COLO829 (cell line): ENCODE measurements around the gene OR6N1.

Experiments
- DNase-seq: peaks from one replicate; pipeline ENCODE4 v3.0.0; 2012; ENCODE audit warnings: low spot score

Gene OR6N1, protein sequence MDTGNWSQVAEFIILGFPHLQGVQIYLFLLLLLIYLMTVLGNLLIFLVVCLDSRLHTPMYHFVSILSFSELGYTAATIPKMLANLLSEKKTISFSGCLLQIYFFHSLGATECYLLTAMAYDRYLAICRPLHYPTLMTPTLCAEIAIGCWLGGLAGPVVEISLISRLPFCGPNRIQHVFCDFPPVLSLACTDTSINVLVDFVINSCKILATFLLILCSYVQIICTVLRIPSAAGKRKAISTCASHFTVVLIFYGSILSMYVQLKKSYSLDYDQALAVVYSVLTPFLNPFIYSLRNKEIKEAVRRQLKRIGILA

DNA sequence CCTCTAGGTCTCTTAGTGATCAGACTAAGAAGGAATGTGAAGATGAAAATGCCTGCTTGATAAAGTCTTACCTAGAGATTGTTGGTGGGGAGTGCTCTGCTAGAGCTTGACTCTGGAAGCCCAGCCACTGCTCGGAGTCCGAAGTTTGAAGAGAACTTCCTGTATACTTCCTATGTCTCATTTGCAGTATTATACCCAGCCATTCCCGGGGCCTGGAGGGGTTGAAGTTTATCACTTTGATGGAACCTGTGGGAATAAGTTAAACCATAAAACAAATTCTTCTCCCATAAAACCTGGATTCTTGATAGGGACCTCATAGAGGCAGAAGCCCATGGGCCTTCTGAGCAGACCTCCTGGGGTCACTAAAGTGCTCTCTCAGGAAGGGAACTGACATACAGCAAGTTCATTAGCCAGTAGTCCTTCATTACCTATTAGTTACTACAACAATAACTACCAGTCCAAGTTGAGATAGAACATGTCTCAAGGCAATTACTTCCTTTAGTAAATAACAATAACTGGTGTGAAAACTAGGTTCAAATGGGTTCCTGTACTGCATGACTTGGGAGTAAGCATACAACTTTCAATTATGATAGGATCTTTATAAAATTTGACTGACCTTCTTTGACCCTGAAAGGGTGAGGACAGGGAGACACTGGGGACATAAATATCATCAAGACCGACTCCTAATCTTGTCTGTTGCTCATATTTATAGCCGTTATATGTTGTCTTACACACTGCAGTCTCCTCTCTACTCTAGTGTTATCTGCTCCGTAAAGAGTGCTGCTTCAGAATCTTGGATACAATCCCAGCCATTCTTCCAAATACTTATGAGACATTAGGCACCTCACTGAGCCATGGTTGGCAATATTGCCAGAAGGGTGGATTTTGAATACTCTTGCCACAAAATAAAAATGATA lies at the start of gene OR6N1:
Gene OR6N1 (minus strand): TSS at position 246 of the 917 bp plus-strand sequence. CDS start 5,513 bp downstream, outside the sequence.
- no peak for DNase-seq

DNA sequence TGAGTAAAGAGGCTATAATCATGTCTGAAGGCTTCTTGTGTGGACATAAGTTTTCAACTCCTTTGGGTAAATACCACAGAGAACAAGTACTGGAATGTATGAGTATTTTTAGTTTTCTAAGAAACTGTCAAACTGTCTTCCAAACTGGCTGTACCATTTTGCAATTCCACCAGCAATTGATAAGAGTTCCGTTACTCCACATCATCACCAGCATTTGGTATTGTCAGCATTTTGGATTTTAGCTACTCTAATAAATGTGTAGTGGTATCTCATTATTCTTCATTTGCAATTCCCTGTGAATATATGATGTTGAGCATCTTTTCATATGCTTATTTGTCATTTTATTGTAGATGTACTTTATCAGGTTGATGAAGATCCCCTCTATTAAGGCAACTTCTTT lies 49.7 kb upstream of the OR6N1 start:
- DNase-seq: no peak

DNA sequence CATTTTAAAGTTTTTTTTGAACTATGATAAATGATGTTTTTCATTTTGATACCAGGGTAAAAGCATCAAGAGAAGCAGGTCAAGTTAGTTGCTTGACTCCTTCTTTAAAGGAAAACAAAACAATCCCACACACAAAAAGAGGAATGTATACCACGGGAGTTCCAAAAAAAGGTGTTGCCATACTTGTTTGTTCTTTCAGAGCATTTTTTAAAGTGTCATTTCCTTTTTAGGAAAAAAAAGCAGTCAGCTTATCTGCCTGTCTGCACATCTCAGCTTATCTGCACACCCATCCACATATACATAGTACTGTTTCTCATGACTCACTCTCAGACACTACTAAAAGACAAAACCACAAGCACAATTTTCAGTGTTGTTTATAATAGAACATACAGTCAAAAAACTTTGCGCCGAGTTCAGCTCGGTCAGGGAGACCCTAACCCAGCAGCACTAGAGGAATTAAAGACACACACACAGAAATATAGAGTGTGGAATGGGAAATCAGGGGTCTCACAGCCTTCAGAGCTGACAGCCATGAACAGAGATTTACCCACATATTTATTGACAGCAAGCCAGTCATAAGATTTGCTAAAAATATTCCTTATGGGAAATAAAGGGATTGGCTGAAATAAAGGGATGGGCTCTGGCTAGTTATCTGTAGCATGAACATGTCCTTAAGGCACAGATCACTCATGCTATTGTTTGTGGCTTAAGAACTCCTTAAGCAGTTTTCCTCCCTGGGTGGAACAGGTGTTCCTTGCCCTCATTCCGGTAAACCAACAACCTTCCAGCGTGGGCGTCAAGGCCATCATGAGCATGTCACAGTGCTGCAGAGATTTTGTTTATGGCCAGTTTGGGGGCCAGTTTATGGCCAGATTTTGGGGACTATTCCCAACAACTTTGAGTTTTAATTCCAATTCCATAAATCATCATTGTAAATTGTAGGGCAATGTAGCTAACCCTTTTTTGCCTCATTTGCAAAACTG lies 47.8 kb upstream of the OR6N1 start:
- DNase-seq: no peak

DNA sequence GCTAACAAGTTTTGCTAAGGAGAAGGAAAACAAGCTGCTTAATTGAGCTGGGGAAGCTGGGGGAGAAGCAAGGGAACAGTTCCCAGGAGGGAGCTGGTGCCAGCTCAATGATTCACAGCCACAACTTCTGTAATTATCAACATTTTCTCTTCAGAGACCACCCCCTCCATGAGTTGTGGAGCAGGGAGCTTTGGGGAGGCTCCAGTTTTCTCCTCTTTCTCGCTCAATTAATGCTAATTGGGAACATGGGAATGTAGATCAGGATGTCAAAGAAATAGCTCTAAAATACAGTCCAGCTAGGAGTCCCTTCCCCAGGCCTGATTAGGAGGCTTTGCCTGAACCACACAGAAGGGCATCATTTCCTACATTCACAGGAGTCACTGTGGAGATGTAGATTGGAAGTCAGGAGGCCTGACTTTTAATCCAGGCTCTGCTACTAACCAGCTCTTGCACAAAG lies 47.0 kb upstream of the OR6N1 start:
- no peak for DNase-seq

DNA sequence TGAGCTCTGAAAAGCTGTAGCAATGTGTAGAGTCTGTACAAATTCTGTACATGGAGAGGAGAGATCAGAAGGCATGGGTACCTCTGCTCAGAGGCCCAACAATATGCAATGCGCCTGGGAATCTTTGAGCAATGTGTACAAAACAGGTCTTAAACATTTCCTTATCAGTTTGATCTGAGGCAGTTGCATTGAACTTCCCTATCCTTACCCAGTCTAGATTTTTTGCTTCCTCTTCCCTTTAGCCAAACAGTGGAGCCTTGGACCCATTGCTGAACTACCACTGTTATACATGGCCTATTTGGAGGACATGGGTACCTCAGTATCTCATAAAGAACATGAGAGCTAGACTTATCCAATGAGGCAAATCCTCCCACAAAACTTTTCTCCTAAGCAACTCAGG lies 46.6 kb upstream of the OR6N1 start:
- no peak for DNase-seq

DNA sequence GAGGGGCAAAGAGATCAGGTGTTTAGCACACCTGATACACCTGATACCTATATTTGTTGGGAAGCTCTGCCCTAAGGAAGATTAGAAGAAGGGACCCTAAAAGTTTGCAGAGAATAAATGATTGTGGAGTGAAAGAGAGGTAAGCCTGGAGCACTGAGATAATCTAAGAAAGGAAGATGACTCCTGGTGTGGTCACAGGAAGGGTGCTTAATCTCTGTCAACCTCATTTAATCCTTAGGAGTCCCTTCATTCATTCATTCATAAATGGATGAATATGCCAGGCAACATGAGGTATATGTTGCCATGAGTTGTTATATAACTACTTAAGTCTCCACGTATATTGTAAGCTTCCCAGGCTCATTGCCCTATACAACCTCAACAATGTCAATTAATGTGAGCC lies 43.0 kb upstream of the OR6N1 start:
- no peak for DNase-seq

DNA sequence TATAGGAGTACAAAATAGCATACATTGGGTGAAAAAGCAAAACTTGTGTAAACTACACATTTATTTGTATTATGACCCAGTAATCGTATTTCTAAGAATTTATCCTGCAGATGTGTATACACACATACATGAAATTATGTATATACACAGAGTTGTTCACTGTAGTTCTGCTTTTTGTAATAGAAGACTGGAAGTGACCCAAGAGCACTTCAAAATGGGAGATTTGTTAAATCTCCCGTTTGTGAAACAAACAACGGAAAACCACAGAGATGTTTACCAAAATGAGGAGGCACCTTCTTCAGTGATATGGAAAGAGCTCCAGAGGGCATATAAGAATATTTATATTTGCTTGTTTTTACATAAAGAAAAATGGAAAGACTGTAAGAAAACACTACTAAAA lies 41.2 kb upstream of the OR6N1 start:
- no peak for DNase-seq

DNA sequence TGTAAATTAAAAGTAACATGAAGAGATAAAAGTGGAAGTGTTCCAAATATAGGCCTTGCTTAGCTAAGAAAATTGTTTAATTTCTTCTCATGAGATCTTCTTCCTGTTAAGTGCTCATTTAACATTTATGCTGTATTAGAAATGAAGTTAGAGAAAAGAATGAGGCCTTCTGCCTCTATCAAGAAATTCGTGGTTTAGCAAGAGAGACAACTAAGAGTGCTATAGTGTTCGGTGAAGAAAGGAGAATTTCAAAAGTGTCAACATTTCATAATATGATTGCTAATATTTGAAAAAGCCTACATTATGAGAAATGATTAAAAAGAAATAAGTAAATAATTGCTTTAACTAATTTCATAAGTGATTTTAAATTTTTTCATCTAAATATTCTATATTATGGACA lies 40.3 kb upstream of the OR6N1 start:
- DNase-seq: no peak

DNA sequence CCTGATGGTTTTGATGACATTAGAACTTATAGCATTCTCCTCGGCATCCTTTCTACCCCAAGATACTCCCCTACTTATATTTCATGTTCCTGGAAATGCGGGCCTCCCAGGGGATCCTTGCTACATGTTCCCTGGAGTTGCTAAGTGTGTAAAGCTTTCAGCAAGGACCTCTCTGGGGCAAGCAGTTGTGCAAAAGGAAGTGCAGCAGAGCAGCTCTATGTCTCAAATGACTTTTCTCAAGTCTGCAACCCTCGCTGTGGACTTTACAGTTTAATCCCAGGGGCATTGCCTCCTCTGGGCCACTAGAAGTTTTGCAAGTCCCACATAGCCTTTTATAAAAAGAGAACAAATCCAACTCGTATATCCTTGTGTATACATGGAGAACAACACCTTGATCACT lies 38.3 kb upstream of the OR6N1 start:
- no peak for DNase-seq

DNA sequence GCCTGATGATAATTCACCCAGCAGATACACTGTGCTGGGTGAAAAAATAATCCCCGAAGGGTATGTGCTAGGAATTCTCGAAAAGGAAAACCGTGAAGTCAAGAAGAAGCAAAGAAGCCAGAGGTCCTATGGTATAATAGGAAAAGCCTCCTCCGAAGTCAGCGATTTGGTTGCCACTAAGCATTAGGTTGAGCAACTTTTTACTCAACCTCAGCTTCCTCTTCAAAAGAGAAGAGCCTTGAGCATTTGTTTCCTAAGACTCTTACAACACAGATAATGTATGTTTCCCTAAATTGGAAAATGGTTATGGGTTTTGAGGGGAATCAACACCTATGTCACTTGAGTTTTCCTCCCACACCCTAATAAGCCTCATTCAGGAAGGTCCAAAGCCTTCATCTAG lies 37.9 kb upstream of the OR6N1 start:
- no peak for DNase-seq

DNA sequence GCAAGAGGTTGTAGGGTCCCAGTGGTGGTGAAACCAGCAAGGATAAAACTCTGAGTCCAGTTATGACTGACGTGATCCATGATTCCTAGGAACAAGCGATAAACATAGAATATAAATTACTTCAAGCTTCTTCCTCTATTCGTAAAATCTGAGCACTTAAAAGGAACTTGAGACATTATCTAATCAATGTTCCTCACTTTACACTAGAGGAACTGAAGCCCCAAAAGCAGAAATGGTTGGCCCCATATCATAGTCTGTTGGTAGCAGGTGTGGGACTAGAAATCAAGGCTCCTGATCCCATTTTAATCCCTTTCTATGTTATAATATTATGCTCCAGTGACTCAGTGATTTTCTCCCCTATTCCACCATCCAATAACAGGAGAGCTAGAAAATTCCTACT lies 37.3 kb upstream of the OR6N1 start:
- no peak for DNase-seq

DNA sequence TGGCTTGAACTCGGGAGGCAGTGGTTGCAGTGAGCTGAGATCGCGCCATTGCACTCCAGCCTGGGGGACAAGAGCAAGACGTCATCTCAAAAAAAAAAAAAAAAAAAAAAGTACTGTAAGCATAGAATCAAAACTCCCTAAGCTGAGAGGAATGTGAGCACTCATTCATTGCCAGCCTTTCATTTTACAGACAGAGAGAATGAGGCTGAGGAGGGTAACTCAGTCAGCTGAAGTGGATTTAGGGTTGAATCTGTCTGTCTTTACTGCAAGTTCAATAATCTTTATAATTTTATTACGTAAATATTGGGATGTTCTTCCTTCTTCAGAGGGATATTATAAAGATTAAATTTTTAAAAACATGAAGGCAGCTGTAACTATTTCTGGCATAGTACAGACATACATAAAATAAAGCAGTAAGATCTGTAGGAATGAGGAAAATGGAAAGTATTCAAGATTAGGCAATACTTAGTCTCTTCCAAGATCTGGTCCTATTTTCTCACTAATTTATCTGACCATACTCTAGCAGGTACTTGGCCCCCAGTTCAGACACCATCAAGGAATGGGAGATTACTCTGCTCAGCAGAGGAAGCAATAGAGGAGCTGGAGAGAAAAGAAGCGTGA lies 35.0 kb upstream of the OR6N1 start:
- no peak for DNase-seq

DNA sequence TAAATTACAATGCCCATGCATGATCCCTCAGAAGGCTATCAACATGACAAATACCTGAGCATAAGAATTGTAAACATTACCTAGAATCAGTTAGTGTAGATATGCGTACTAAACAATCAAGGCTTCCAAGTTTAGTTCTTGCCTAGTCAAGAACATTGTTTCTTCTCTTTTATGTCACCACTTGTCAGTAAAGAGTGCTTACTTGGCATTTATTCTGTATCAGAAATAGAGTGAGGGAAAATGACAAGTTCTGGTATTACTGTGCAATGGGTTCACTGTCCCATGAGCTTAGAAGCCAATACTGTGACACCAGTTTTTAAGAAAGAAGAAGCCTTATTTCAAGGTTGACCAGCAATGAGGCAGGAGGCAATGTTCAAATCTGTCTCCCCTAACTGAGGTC lies 31.7 kb upstream of the OR6N1 start:
- DNase-seq: no peak

DNA sequence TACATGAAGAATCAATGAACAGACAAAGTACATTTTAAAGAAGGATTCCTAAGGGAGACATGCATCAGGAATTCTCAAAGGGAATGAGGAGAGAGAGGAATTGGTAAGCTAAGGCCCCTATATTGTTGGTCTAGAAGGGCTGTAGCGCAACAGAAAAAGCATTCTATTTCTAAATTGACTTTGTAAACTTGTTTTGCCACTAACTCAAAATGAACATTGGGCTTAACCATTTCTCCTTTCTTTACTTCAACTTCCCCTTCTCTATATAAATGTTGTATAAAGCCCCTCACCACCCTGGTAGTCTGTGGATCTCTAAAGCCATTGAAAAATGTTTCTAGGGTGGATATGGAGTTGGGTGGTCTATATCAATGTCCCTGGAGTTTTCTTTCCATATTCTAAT lies 29.4 kb upstream of the OR6N1 start:
- DNase-seq: no peak

DNA sequence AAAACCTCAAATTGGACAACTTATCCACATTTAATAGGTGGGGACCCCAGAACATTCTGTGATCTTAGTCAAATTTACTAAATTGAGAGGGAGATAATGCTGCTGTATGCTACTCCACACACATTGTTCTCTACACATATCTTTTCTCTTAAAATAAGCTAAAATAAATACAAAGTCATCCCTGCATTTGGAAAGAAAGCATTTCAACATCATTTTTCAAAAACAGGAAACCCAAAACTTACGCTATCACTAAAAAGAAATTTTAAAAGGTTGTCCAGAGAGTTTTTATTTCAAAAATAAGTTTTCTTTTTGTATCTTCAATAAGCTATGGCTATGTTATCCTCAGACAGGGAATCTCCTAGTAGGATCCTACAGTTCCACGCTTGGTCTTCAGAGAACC lies 28.5 kb upstream of the OR6N1 start:
- no peak for DNase-seq

DNA sequence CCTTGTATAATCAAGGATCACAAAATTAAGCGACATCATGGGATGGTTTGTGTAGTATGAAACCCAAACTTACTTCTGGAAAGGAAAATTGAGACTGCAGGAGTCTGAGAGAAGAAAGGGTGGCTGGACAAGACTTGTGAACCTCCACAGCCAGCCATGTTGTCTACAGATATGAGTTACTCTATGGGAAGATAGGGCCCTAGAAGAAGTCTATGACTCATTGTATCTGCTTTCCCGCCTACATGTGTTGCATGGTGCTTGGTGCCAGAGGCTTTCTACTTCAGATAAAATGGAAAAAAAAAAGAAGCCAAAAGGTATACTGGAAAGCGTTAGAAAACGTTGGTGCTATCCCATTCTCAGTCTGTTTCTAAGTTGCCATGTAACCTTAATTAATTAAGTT lies 27.7 kb upstream of the OR6N1 start:
- DNase-seq: no peak

DNA sequence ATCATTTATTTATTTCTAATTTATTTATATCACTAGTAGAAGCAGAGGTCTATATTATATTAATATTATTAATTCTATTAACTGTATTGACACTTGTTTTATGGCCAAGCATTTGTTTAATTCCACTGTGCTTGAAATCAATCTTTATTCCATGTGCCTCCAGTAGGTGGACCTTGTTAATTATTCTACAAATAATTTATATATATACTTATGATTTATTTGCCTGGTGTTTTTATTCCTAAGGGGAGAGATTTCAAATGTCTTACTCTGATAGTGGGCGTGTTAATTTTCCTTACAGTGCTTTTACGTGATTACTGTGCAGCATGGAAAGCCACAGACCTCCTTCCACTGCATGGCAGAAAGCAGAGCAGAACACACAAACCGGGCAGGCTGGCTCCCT lies 26.5 kb upstream of the OR6N1 start:
- no peak for DNase-seq

DNA sequence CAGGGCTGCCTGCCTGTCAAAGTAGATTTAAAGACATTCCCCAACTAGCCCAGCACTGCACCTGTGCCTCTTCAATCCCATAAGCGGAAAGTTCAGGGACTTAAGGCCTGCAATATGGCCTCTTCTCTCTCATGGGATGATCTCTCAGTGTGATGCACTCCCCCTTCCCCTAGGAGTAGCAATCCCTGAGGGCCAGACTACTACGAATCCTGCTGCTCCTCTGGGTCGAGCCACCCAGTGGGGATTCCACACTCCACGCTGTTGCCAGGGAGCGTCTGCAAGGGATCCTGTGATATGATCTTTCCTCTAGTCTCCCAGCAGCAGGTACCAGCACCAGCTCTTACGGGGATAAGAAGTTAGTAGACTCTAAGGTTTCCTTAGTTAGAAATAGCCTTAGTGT lies 22.3 kb upstream of the OR6N1 start:
- no peak for DNase-seq

DNA sequence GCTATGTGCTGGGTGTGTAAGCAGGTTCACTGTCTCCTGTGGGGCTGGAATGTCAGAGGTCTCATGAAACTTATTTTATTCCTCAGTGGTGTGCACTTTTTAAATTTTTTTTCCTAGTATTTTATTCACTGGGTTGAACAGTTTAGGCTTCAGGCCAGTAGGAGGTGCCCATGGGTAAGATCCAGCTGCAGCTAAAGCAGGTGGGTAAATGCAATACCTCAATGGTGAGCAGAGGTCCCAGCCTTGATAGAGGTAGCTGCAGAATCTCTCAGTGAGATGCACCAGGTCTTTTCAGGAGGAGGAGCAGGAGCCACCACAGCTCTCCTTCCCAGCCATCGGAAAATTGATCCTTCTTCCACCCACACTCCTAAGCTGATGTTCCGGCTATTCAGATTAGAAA lies 21.6 kb upstream of the OR6N1 start:
- DNase-seq: no peak

DNA sequence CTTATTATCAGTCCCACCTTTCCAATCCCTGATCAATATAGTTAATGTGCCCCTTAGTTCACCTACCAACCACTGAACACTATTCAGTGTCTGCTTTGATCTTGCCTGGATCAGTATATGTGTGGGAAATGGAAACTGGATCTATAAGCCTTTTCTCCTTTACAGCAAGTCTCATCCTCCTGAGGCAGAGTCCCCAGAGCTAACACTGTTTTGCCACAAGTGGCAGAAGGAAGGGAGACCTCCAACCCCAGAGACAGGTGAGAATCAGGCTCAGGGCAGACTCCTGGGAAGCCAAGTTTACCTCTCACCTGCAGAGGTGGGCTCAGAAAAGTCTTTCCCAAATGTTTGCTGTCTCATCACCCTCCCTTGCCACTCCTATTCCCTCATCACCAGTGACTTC lies 9.1 kb upstream of the OR6N1 start, which contains the start of gene OR6N2:
Gene OR6N2 (minus strand): TSS at position 101 of the 400 bp plus-strand sequence. CDS start 3,569 bp downstream, outside the sequence.
- DNase-seq: no peak

DNA sequence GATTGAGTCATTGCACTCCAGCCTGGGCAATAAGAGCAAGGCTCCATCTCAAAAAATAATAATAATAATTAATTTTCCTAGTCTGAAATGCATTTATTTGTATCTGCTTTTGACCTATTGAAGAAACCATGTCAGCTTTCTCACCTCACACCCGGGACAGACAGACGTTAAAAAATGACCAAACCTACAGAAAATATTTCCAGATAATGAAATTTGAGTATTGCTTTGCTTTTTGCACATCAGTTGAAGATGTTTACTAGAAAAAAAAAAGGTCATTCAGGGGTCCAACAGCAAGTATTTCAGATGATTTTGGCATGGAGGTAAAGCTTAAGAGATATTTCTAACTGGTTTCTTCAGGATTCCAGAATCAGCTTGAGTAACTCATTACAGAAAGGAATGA lies 17.6 kb downstream of the OR6N1 start, which contains the start of gene OR6K6:
Gene OR6K6 (plus strand): TSS at position 301 of the 400 bp plus-strand sequence. CDS start 168 bp downstream, outside the sequence.
- DNase-seq: no peak
